Endothelial cell of umbilical vein (primary cell): ENCODE measurements around the gene CSMD2. TPM values are rescaled to one million over a fixed set of nuclear protein-coding genes. Genes with fewer than 3 reads are reported as not detected.

Experiments
- BruUV-seq: library from RNA; stranded (reverse); fragments of 400-500 nt; replicated peaks from 2 replicates; lab custom pipeline; 2021; lab: Mats Ljungman, UMichigan
- CTCF ChIA-PET: fragments of 300-600, 350-600 bp; sonication (Branson Sonifier 250); formaldehyde crosslinking; loops from one replicate; lab custom pipeline; 2021; ENCODE audit warnings: antibody characterized with exemption, inconsistent platforms; lab: Charles Lee
- POLR2A ChIA-PET: fragments of 300-600, 350-600 bp; sonication (Branson Sonifier 250); formaldehyde crosslinking; loops from one replicate; lab custom pipeline; 2021; ENCODE audit warnings: antibody characterized with exemption, inconsistent platforms; lab: Charles Lee
- DNase-seq: peaks from one replicate; pipeline ENCODE4 v3.0.0-alpha.2; 2011; ENCODE audit warnings: low read depth, low spot score
- FAIRE-seq: peaks from 2 replicates; lab custom pipeline; 2011; peaks lifted over from hg19 to GRCh38; lab: Jason Lieb, UNC
- H2AFZ ChIP-seq: 2 replicates; pipeline ENCODE4 v1.6.0; 2012; ENCODE audit warnings: low read depth, low read length, control low read depth, inconsistent platforms
- H3K27ac ChIP-seq: 2 replicates; pipeline ENCODE4 v1.5.1; 2011; ENCODE audit warnings: low read depth, mild to moderate bottlenecking, control low read depth, low read length, moderate library complexity; ENCODE audit not compliant: insufficient read depth
- H3K27me3 ChIP-seq, 2 experiments: 2 replicates each; pipeline versions ENCODE4 v1.6.0 to v1.6.1; 2011; ENCODE audit warnings: low read length in 2 of 2, mixed read lengths in 1 of 2; ENCODE audit not compliant: control insufficient read depth in 2 of 2, insufficient read depth in 2 of 2
- H3K36me3 ChIP-seq, 2 experiments: 2 replicates in 1 of 2; 3 replicates in 1 of 2; pipeline ENCODE4 v1.5.1; 2011; ENCODE audit warnings: low read length in 2 of 2, mild to moderate bottlenecking in 1 of 2, moderate library complexity in 1 of 2; ENCODE audit not compliant: control insufficient read depth in 2 of 2, insufficient read depth in 2 of 2; ENCODE audit errors: extremely low read depth in 1 of 2
- H3K4me1 ChIP-seq: 3 replicates; pipeline ENCODE4 v1.5.1; 2011; ENCODE audit warnings: mild to moderate bottlenecking, low read length; ENCODE audit not compliant: control insufficient read depth, insufficient read depth; ENCODE audit errors: extremely low read depth
- H3K4me2 ChIP-seq: 2 replicates; pipeline ENCODE4 v1.6.1; 2011; ENCODE audit warnings: low read length, control low read depth, mixed read lengths; ENCODE audit not compliant: insufficient read depth
- H3K4me3 ChIP-seq, 3 experiments: fragments of 200-600 bp in 1 of 3; sonication (generic), shearing (Covaris generic) in 1 of 3; replicated peaks in 1 of 3; 2 replicates each; pipeline ENCODE4 v1.5.1; 2011 to 2016; ENCODE audit warnings: control low read depth in 3 of 3, low read length in 3 of 3, mild to moderate bottlenecking in 2 of 3, inconsistent platforms in 1 of 3, low read depth in 1 of 3, moderate library complexity in 1 of 3; ENCODE audit not compliant: insufficient read depth in 1 of 3
- H3K79me2 ChIP-seq: 2 replicates; pipeline ENCODE4 v1.6.0; 2012; ENCODE audit warnings: low read length, inconsistent platforms; ENCODE audit not compliant: control insufficient read depth, insufficient read depth
- H3K9ac ChIP-seq: replicated peaks from 2 replicates; pipeline ENCODE3; 2011; ENCODE audit warnings: low read length, control low read depth; ENCODE audit not compliant: insufficient read depth; ENCODE audit errors: extremely low read depth
- H3K9me1 ChIP-seq: replicated peaks from 3 replicates; pipeline ENCODE4 v1.6.0; 2011; ENCODE audit warnings: mild to moderate bottlenecking, low read length; ENCODE audit not compliant: control insufficient read depth, insufficient read depth; ENCODE audit errors: extremely low read depth
- H3K9me3 ChIP-seq: replicated peaks from 2 replicates; pipeline ENCODE4 v1.5.1; 2012; ENCODE audit warnings: low read length, inconsistent platforms; ENCODE audit not compliant: control insufficient read depth, insufficient read depth
- H4K20me1 ChIP-seq: replicated peaks from 2 replicates; pipeline ENCODE3; 2011; ENCODE audit warnings: mild to moderate bottlenecking, low read length; ENCODE audit not compliant: control insufficient read depth, insufficient read depth; ENCODE audit errors: extremely low read depth
- EZH2 ChIP-seq: IDR thresholded peaks from 2 replicates; pipeline ENCODE4 v1.6.1; 2012; ENCODE audit warnings: borderline replicate concordance, low read depth, mild to moderate bottlenecking, moderate library complexity, low read length, inconsistent platforms; ENCODE audit not compliant: severe bottlenecking
- FOS ChIP-seq: IDR thresholded peaks from 2 replicates; pipeline ENCODE4 v1.6.1; 2011; ENCODE audit warnings: mild to moderate bottlenecking, low read length, moderate library complexity, borderline replicate concordance; ENCODE audit not compliant: insufficient read depth
- GATA2 ChIP-seq: IDR thresholded peaks from 2 replicates; pipeline ENCODE4 v1.7.0; 2011; ENCODE audit warnings: low read depth, mild to moderate bottlenecking, moderate library complexity, mixed read lengths, low read length; ENCODE audit not compliant: insufficient read length, insufficient read depth
- JUN ChIP-seq: IDR thresholded peaks from 2 replicates; pipeline ENCODE4 v1.6.1; 2011; ENCODE audit warnings: borderline replicate concordance, low read depth; ENCODE audit not compliant: insufficient read length, insufficient read depth
- MYC ChIP-seq: IDR thresholded peaks from one replicate; pipeline ENCODE4 v1.6.1; 2011; ENCODE audit warnings: mild to moderate bottlenecking, low read depth, low read length
- POLR2A ChIP-seq: IDR thresholded peaks from 2 replicates; pipeline ENCODE4 v1.6.1; 2012; ENCODE audit warnings: low read depth, mild to moderate bottlenecking, control low read depth, low read length
- POLR2AphosphoS5 ChIP-seq: IDR thresholded peaks from 2 replicates; pipeline ENCODE4 v1.6.1; 2012; ENCODE audit warnings: low read depth, mild to moderate bottlenecking, control low read depth, low read length, moderate library complexity; ENCODE audit not compliant: insufficient read depth
- dilution Hi-C: fragments of 300-500 bp; cut with MboI; formaldehyde crosslinking; loops from one replicate; pipeline ENCODE4 v1.15.0; 2019; ENCODE audit warnings: low sequenced_read_pairs; ENCODE audit not compliant: extremely low pct_ligation_motif_present
- intact Hi-C: fragments of 100-400 bp; cut with micrococcal nuclease; formaldehyde crosslinking; loops from one replicate; pipeline ENCODE4 v1.10.0; 2022
- polyA plus RNA-seq, 4 experiments: library from polyadenylated mRNA; depleted of rRNA in 3 of 4; stranded (reverse) in 3 of 4; unstranded in 1 of 4; fragments of >200 nt; gene quantifications; 2 replicates each; pipeline versions ENCODE4 v1.2.1 to v1.2.3, GENCODE V29; 2011 to 2012; ENCODE audit warnings: missing spikeins in 1 of 4
- total RNA-seq: library from RNA; stranded (reverse); gene quantifications from 2 replicates; pipeline ENCODE4 v1.2.3, GENCODE V29; 2021
- TF ChIP-seq, protein P1 (sequence below), 2 donors: IDR thresholded peaks; 1 replicate in 1 of 2; 2 replicates in 1 of 2; pipeline ENCODE4 v1.5.1; 2011; ENCODE audit warnings: low read length in 2 of 2, mild to moderate bottlenecking in 2 of 2, moderate library complexity in 2 of 2, control low read depth in 1 of 2, inconsistent platforms in 1 of 2, low read depth in 1 of 2; ENCODE audit not compliant: insufficient read depth in 1 of 2; ENCODE audit errors: extremely low read depth in 1 of 2
- TF ChIP-seq, protein P2 (sequence below): IDR thresholded peaks from 2 replicates; pipeline ENCODE4 v1.6.1; 2011; ENCODE audit not compliant: insufficient read depth, insufficient read length

The CSMD2 gene
- total and polyA plus RNA-seq, 2 donors (not counting 3 experiments of a cell fraction or from before 2014, with no cell fraction given): under 0.01 TPM; not detected in 1

DNA sequence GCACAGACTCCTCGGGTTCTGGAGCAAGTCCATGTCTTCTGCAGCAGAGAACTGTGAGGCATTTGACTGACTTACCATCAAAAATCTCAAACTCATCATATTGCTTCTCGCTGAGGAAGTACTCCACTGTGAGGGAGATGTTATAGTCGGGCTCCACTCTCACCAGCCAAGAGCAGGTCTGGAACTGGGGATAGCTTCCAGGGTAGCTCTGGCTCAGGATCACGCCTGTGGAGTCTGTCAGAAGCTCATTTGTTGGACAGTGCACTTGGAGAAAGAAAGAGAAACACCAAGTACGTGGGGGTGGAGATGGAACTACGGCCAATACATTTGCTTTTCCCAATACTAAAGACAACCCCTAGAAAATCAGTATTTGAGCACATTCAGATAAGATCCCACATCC lies 581.5 kb downstream of the CSMD2 start:
- BruUV-seq: no TSS peak
- TF ChIP-seq, protein P1, sequence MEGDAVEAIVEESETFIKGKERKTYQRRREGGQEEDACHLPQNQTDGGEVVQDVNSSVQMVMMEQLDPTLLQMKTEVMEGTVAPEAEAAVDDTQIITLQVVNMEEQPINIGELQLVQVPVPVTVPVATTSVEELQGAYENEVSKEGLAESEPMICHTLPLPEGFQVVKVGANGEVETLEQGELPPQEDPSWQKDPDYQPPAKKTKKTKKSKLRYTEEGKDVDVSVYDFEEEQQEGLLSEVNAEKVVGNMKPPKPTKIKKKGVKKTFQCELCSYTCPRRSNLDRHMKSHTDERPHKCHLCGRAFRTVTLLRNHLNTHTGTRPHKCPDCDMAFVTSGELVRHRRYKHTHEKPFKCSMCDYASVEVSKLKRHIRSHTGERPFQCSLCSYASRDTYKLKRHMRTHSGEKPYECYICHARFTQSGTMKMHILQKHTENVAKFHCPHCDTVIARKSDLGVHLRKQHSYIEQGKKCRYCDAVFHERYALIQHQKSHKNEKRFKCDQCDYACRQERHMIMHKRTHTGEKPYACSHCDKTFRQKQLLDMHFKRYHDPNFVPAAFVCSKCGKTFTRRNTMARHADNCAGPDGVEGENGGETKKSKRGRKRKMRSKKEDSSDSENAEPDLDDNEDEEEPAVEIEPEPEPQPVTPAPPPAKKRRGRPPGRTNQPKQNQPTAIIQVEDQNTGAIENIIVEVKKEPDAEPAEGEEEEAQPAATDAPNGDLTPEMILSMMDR (IDR thresholded peaks at IDR 0.05; ENCODE audit: extremely low read depth in 1 of 2, insufficient read depth in 1 of 2, low read depth in 1 of 2, low read length in 2 of 2): no peak
- TF ChIP-seq POLR2AphosphoS5: no peak
- Histone ChIP-seq H3K4me1 (no peaks in the 10 kb centered on the region), H4K20me1 (no peaks in the 10 kb centered on the region), H3K9ac (no peak overlapping the region), H3K9me1 (no peaks in the 10 kb centered on the region), H3K9me3 (no peaks in the 10 kb centered on the region), H3K4me2 (no peak overlapping the region), H3K79me2 (no peaks in the 10 kb centered on the region), H3K27me3 (no peaks in the 10 kb centered on the region), H3K4me3 (no peak overlapping the region), H3K36me3 (no peaks in the 10 kb centered on the region), H3K27ac (no peak overlapping the region), H2AFZ (no peak overlapping the region)
- DNase-seq: no peak
- dilution Hi-C loops (no loop called here), intact Hi-C loops (no loop called here)
- ChIA-PET POLR2A (no interaction called here), CTCF (interaction anchor here (1.4 kb wide), 1 partner anchor 26 kb away, joined by 3 read pairs; no protein-coding TSS in a partner anchor)
- FAIRE-seq: no peak

DNA sequence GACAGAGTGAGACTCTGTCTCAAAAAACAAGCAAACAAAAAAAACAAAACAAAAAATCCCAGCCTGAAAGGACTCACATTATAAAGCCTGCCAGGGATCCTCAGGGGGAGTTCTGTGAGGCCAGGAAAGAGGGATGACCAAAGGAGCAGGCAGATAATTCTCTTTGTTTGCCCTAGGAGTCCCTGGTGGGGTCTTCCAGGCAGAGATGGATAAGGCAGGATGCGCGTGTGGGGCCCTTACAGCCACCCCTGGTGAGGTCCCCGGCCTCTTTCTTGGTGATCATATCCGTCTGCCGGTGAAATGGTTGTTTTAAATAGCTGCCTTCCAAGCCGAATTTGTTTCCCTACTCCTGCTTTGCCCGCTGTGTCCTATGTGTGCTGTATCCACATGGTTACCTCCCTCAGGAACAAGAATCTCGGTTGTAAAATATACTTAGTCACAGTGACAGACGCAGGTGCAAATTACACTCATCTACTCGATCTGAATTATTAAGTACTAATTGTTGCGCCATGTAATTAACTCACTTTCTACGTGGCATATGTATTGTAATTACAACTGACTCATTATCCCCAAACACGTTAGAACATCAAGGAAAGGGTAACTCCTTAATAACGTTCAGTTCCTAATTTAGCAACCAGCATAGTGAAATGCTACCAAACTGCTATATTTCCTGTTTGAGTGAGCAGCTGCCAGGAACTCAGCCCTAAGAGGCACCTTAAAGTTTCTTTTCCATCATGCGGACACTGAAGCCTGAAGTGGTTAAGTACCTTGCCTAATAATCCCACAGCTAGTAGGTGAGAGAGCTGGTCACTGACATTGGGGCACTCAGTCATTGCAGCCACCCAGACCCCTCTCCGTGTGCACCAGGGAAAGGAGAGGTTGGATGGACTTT lies 586.2 kb downstream of the CSMD2 start:
- no peak for DNase-seq
- intact Hi-C loops: no loop called here
- dilution Hi-C loops: no loop called here
- H3K27me3 ChIP-seq: no peaks in the 10 kb centered on the region
- no TSS peak for BruUV-seq
- H3K4me2 ChIP-seq: no peak overlapping the region
- CTCF ChIA-PET: no interaction called here
- no peaks in the 10 kb centered on the region for H3K9me1 ChIP-seq
- no peaks in the 10 kb centered on the region for H3K79me2 ChIP-seq
- FAIRE-seq: no peak
- no peaks in the 10 kb centered on the region for H3K36me3 ChIP-seq
- no peaks in the 10 kb centered on the region for H4K20me1 ChIP-seq
- TF ChIP-seq MYC (no peak), POLR2A (no peak), GATA2 (no peak), JUN (no peak), FOS (no peak), POLR2AphosphoS5 (no peak), EZH2 (no peak)
- TF ChIP-seq, protein P2, sequence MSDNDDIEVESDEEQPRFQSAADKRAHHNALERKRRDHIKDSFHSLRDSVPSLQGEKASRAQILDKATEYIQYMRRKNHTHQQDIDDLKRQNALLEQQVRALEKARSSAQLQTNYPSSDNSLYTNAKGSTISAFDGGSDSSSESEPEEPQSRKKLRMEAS: no peak
- TF ChIP-seq, protein P1 (IDR thresholded peaks at IDR 0.05; ENCODE audit: extremely low read depth in 1 of 2, insufficient read depth in 1 of 2, low read depth in 1 of 2, low read length in 2 of 2): no peak
- no peak overlapping the region for H2AFZ ChIP-seq
- POLR2A ChIA-PET: no interaction called here
- no peak overlapping the region for H3K27ac ChIP-seq
- no peaks in the 10 kb centered on the region for H3K4me1 ChIP-seq
- H3K9ac ChIP-seq: no peak overlapping the region
- H3K4me3 ChIP-seq: no peak overlapping the region
- H3K9me3 ChIP-seq: no peaks in the 10 kb centered on the region
